Fibroblast of lung (primary cell): ENCODE data around the gene ARHGAP6. TPM values are rescaled to one million over a fixed set of nuclear protein-coding genes. Genes with fewer than 3 reads are reported as not detected.

Experiments used
- DNase-seq, 2 donors: peaks; one replicate each; pipeline versions ENCODE4 v3.0.0 to v3.0.0-alpha.2; 2010; ENCODE audit warnings: low read depth in 2 of 2
- H2AFZ ChIP-seq: 2 replicates; pipeline ENCODE4 v1.5.1; 2012; ENCODE audit warnings: low read length, control low read depth, inconsistent platforms
- H3K27ac ChIP-seq: 2 replicates; pipeline ENCODE4 v1.5.1; 2011; ENCODE audit warnings: low read length, control low read depth; ENCODE audit not compliant: insufficient read depth
- H3K27me3 ChIP-seq: 2 replicates; pipeline ENCODE4 v1.5.1; 2011; ENCODE audit warnings: mild to moderate bottlenecking, low read length; ENCODE audit not compliant: control insufficient read depth, insufficient read depth
- H3K36me3 ChIP-seq: 2 replicates; pipeline ENCODE4 v1.5.1; 2011; ENCODE audit warnings: low read length; ENCODE audit not compliant: control insufficient read depth, insufficient read depth
- H3K4me1 ChIP-seq: 2 replicates; pipeline ENCODE4 v1.5.1; 2011; ENCODE audit warnings: low read length; ENCODE audit not compliant: control insufficient read depth, insufficient read depth; ENCODE audit errors: extremely low read depth
- H3K4me2 ChIP-seq: 2 replicates; pipeline ENCODE4 v1.5.1; 2011; ENCODE audit warnings: low read length, control low read depth; ENCODE audit not compliant: insufficient read depth; ENCODE audit errors: extremely low read depth
- H3K4me3 ChIP-seq, 4 experiments: fragments of 200-600 bp in 1 of 4; sonication (generic) in 1 of 4; replicated peaks in 1 of 4; 2 replicates each; pipeline ENCODE4 v1.5.1; 2011 to 2016; ENCODE audit warnings: low read length in 4 of 4, low read depth in 3 of 4, mild to moderate bottlenecking in 3 of 4, control low read depth in 2 of 4, inconsistent platforms in 1 of 4, mixed read lengths in 1 of 4; ENCODE audit not compliant: insufficient read depth in 1 of 4; ENCODE audit errors: control extremely low read depth in 1 of 4
- H3K79me2 ChIP-seq: 2 replicates; pipeline ENCODE4 v1.5.1; 2012; ENCODE audit warnings: mild to moderate bottlenecking, low read length, inconsistent platforms; ENCODE audit not compliant: control insufficient read depth, insufficient read depth
- H3K9ac ChIP-seq: 2 replicates; pipeline ENCODE4 v1.5.1; 2011; ENCODE audit warnings: mild to moderate bottlenecking, low read length, control low read depth; ENCODE audit not compliant: insufficient read depth
- H3K9me3 ChIP-seq: 2 replicates; pipeline ENCODE4 v1.5.1; 2012; ENCODE audit warnings: low read depth, low read length; ENCODE audit not compliant: control insufficient read depth, insufficient read depth
- H4K20me1 ChIP-seq: 2 replicates; pipeline ENCODE4 v1.5.1; 2011; ENCODE audit warnings: low read length; ENCODE audit not compliant: control insufficient read depth, insufficient read depth; ENCODE audit errors: extremely low read depth
- CTCF ChIP-seq, 2 donors: IDR thresholded peaks in 1 of 2; conservative IDR thresholded peaks in 1 of 2; 1 replicate in 1 of 2; 2 replicates in 1 of 2; pipeline ENCODE4 v1.5.1; 2011 to 2012; ENCODE audit warnings: low read length in 2 of 2, control low read depth in 1 of 2, inconsistent platforms in 1 of 2, low read depth in 1 of 2, mild to moderate bottlenecking in 1 of 2
- EZH2 ChIP-seq: IDR thresholded peaks from 2 replicates; pipeline ENCODE4 v1.5.1; 2012; ENCODE audit warnings: low read length, control low read depth, mild to moderate bottlenecking; ENCODE audit errors: missing control alignments
- polyA plus RNA-seq, 2 donors: library from polyadenylated mRNA; depleted of rRNA in 1 of 2; stranded (reverse) in 1 of 2; unstranded in 1 of 2; fragments of >200 nt; gene quantifications; 2 replicates each; pipeline ENCODE4 v1.2.1, GENCODE V29; 2011 to 2012; ENCODE audit warnings: missing spikeins in 1 of 2
- total RNA-seq: library from RNA; depleted of rRNA; stranded (reverse); fragments of >200 nt; gene quantifications from 2 replicates; pipeline ENCODE4 v1.2.1, GENCODE V29; 2014

ARHGAP6 gene
- total and polyA plus RNA-seq, 2 donors (not counting 1 experiment from before 2014, with no cell fraction given) = 5.9 to 11.7 TPM

GRCh38 chrX:11290416-11291102, 375.2 kb downstream of the ARHGAP6 start:
- H3K9ac ChIP-seq = no peak overlapping the region
- no peak overlapping the region for H3K4me3 ChIP-seq
- no peaks in the 10 kb centered on the region for H3K9me3 ChIP-seq
- H3K27me3 ChIP-seq = no peaks in the 10 kb centered on the region
- no peaks in the 10 kb centered on the region for H3K36me3 ChIP-seq
- DNase-seq = no peak
- no peak overlapping the region for H2AFZ ChIP-seq
- no peaks in the 10 kb centered on the region for H4K20me1 ChIP-seq
- H3K4me2 ChIP-seq = no peak overlapping the region
- TF ChIP-seq CTCF (conservative IDR thresholded peaks at IDR 0.05 in 1 of 2, IDR thresholded peaks at IDR 0.05 in 1 of 2; ENCODE audit: low read depth in 1 of 2, low read length in 2 of 2) = no peak
- no peak for TF ChIP-seq EZH2
- no peaks in the 10 kb centered on the region for H3K4me1 ChIP-seq
- no peak overlapping the region for H3K27ac ChIP-seq
- H3K79me2 ChIP-seq = no peaks in the 10 kb centered on the region

GRCh38 chrX:11287505-11287904, 378.2 kb downstream of the ARHGAP6 start:
- peak in 1 of 2 donors; percentile 33 for DNase-seq
- H3K4me2 ChIP-seq = no peak overlapping the region
- H3K36me3 ChIP-seq = no peaks in the 10 kb centered on the region
- H3K9ac ChIP-seq = no peak overlapping the region
- no peaks in the 10 kb centered on the region for H4K20me1 ChIP-seq
- H3K4me3 ChIP-seq = no peak overlapping the region
- H2AFZ ChIP-seq = no peak overlapping the region
- no peaks in the 10 kb centered on the region for H3K27me3 ChIP-seq
- no peak overlapping the region for H3K27ac ChIP-seq
- no peaks in the 10 kb centered on the region for H3K4me1 ChIP-seq
- H3K79me2 ChIP-seq = no peaks in the 10 kb centered on the region
- H3K9me3 ChIP-seq = no peaks in the 10 kb centered on the region
- TF ChIP-seq CTCF (conservative IDR thresholded peaks at IDR 0.05 in 1 of 2, IDR thresholded peaks at IDR 0.05 in 1 of 2; ENCODE audit: low read depth in 1 of 2, low read length in 2 of 2) = no peak
- no peak for TF ChIP-seq EZH2

GRCh38 chrX:11285651-11286050, 380.1 kb downstream of the ARHGAP6 start:
- Histone ChIP-seq H3K4me3 (no peak overlapping the region), H3K36me3 (no peaks in the 10 kb centered on the region), H4K20me1 (no peaks in the 10 kb centered on the region), H3K4me1 (no peaks in the 10 kb centered on the region), H2AFZ (no peak overlapping the region), H3K79me2 (no peaks in the 10 kb centered on the region), H3K9me3 (no peaks in the 10 kb centered on the region), H3K4me2 (no peak overlapping the region), H3K9ac (no peak overlapping the region), H3K27me3 (no peaks in the 10 kb centered on the region), H3K27ac (no peak overlapping the region)
- no peak for TF ChIP-seq CTCF (conservative IDR thresholded peaks at IDR 0.05 in 1 of 2, IDR thresholded peaks at IDR 0.05 in 1 of 2; ENCODE audit: low read depth in 1 of 2, low read length in 2 of 2)
- no peak for TF ChIP-seq EZH2
- no peak for DNase-seq
